Vagina (tissue), 2 donors: ENCODE measurements around the gene APBB2.

ENCODE experiments used
- POLR2AphosphoS5 ChIP-seq, 2 donors: sonication (generic); formaldehyde crosslinking; IDR thresholded peaks; one replicate each; pipeline ENCODE4 v1.9.0; 2017; ENCODE audit warnings: antibody characterized with exemption in 2 of 2, mild to moderate bottlenecking in 2 of 2, low read depth in 1 of 2; ENCODE audit not compliant: insufficient read depth in 1 of 2
- TF ChIP-seq, protein P1 (sequence below), 3 experiments: fragments of 450-650 bp in 2 of 3; fragments of 200-600 bp in 1 of 3; sonication (generic) in 1 of 3; IDR thresholded peaks; one replicate each; pipeline ENCODE4 v1.5.1; 2017 to 2019; ENCODE audit warnings: antibody characterized with exemption in 3 of 3, mild to moderate bottlenecking in 2 of 3, moderate library complexity in 2 of 3

DNA sequence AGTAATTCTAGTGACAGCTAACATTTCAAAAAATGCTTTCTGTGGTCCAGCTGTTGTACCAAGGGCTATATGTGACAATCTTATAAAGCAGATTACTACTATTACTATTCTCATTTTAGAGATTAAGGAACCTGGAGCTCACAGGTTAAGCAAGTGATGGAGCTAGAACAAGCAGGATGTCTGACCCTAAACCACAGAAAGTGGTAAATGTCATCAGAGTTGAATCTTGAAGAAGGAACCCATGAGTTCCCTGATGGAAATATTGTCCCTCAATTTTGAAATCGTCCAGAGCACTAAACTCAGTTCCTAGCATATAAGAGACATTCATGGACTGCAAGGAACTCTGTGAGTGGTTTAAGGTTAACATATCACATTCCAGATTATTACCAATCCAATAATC is 214.0 kb downstream of the APBB2 start:
- TF ChIP-seq, protein P1, sequence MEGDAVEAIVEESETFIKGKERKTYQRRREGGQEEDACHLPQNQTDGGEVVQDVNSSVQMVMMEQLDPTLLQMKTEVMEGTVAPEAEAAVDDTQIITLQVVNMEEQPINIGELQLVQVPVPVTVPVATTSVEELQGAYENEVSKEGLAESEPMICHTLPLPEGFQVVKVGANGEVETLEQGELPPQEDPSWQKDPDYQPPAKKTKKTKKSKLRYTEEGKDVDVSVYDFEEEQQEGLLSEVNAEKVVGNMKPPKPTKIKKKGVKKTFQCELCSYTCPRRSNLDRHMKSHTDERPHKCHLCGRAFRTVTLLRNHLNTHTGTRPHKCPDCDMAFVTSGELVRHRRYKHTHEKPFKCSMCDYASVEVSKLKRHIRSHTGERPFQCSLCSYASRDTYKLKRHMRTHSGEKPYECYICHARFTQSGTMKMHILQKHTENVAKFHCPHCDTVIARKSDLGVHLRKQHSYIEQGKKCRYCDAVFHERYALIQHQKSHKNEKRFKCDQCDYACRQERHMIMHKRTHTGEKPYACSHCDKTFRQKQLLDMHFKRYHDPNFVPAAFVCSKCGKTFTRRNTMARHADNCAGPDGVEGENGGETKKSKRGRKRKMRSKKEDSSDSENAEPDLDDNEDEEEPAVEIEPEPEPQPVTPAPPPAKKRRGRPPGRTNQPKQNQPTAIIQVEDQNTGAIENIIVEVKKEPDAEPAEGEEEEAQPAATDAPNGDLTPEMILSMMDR (IDR thresholded peaks at IDR 0.05): no peak
- no peak for TF ChIP-seq POLR2AphosphoS5 (IDR thresholded peaks at IDR 0.05; ENCODE audit: insufficient read depth in 1 of 2, low read depth in 1 of 2)
